Upper lobe of left lung (tissue), 6 donors: ENCODE data around the gene EVL. TPM values are rescaled to one million over a fixed set of nuclear protein-coding genes. Genes with fewer than 3 reads are reported as not detected.

Experiments
- ATAC-seq, 2 donors: fragments of 200-7000 bp; cut with Tn5 transposase; one replicate each; pipeline ENCODE4 v1.9.1; 2022; ENCODE audit warnings: mild to moderate bottlenecking in 2 of 2, moderate library complexity in 2 of 2; ENCODE audit not compliant: low FRiP score in 2 of 2
- DNase-seq, 2 donors: peaks; one replicate each; pipeline ENCODE4 v3.0.0-alpha.2; 2019 to 2020
- H3K27ac ChIP-seq, 4 donors: fragments of 200-600 bp; sonication (generic); one replicate each; pipeline ENCODE4 v1.5.1; 2016 to 2019
- H3K27me3 ChIP-seq, 4 donors: fragments of 200-600 bp; sonication (generic); one replicate each; pipeline ENCODE4 v1.5.1; 2017 to 2019
- H3K36me3 ChIP-seq, 4 donors: fragments of 200-600 bp; sonication (generic); one replicate each; pipeline ENCODE4 v1.5.1; 2016 to 2019
- H3K4me1 ChIP-seq, 4 donors: fragments of 200-600 bp; sonication (generic); one replicate each; pipeline ENCODE4 v1.5.1; 2018 to 2019
- H3K4me3 ChIP-seq, 4 donors: fragments of 200-600 bp; sonication (generic); one replicate each; pipeline ENCODE4 v1.5.1; 2017 to 2019; ENCODE audit warnings: mild to moderate bottlenecking in 2 of 4, moderate library complexity in 1 of 4
- H3K9me3 ChIP-seq, 4 donors: fragments of 200-600 bp; sonication (generic); one replicate each; pipeline ENCODE4 v1.5.1; 2018 to 2019
- EP300 ChIP-seq, 4 donors: sonication (generic); formaldehyde crosslinking; IDR thresholded peaks; one replicate each; pipeline ENCODE4 v1.5.1; 2017; ENCODE audit warnings: antibody characterized with exemption in 4 of 4, control low read depth in 2 of 4
- POLR2A ChIP-seq, 4 donors: fragments of 450-650 bp; IDR thresholded peaks; one replicate each; pipeline ENCODE4 v1.5.1; 2016 to 2017; ENCODE audit warnings: antibody characterized with exemption in 4 of 4, mild to moderate bottlenecking in 2 of 4
- POLR2AphosphoS5 ChIP-seq, 2 donors: sonication (generic); formaldehyde crosslinking; IDR thresholded peaks; one replicate each; pipeline ENCODE4 v1.5.1; 2017; ENCODE audit warnings: antibody characterized with exemption in 2 of 2
- WGBS, 2 donors: methylation state at CpG; one replicate each; pipeline ENCODE4 v1.1.5; 2017 to 2018; 5-methylcytosine and 5-hydroxymethylcytosine counted together
- total RNA-seq, 6 donors: library from RNA; depleted of rRNA in 4 of 6; stranded (reverse); fragments of >200 nt in 4 of 6; gene quantifications; one replicate each; pipeline versions ENCODE4 v1.1.0 to v1.2.1, GENCODE V29; 2016 to 2021
- TF ChIP-seq, protein P1 (sequence below), 6 experiments: fragments of 450-650 bp in 4 of 6; fragments of 200-600 bp in 2 of 6; sonication (generic) in 2 of 6; IDR thresholded peaks; one replicate each; pipeline ENCODE4 v1.5.1; 2016 to 2019; ENCODE audit warnings: antibody characterized with exemption in 6 of 6
- donor health status: DM: no; HTN: no; CAD: no; lungs with moderate emphysema.
- donor health status: DM: no; HTN: yes; CAD: no; lungs with severe emphysema.

The EVL gene
- total RNA-seq, 6 donors from 2014 or later = 69.6 to 222 (median 140) TPM

DNA sequence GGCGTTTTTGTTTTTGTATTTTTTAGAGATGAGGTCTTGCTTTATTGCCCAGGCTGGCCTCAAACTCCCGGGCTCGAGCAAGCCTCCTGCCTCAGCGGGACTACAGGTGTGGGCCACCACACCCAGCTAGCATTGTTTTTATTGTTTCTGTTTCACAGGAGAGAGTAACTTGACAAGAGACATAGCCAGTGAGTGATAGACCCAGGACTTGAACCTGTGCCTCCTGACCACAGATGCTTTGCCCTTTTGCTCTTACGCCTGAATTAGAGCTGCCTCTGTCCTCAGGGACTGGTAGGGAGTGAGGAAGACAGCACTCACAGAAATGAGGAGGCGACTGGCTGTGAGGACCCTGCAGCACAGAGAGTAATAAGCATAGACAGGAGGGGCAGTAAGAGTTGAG is 2.3 kb downstream of the EVL start:
- ATAC-seq (no peak), DNase-seq (no peak)
- Histone ChIP-seq H3K27me3 (no peaks in the 10 kb centered on the region), H3K36me3 (no peaks in the 10 kb centered on the region), H3K4me1 (peaks cover 13 to 47% (median 31%) of the 10 kb centered on the region in 4 donors), H3K4me3 (peak overlapping the region in 3 of 4 donors; percentile 16 to 24 (median 17)), H3K27ac (peak overlapping the region; percentile 48 to 78 (median 69)), H3K9me3 (no peaks in the 10 kb centered on the region)
- TF ChIP-seq POLR2AphosphoS5 (IDR thresholded peaks at IDR 0.05) = no peak
- no peak for TF ChIP-seq EP300 (IDR thresholded peaks at IDR 0.05)
- TF ChIP-seq POLR2A (IDR thresholded peaks at IDR 0.05) = no peak
- TF ChIP-seq, protein P1, sequence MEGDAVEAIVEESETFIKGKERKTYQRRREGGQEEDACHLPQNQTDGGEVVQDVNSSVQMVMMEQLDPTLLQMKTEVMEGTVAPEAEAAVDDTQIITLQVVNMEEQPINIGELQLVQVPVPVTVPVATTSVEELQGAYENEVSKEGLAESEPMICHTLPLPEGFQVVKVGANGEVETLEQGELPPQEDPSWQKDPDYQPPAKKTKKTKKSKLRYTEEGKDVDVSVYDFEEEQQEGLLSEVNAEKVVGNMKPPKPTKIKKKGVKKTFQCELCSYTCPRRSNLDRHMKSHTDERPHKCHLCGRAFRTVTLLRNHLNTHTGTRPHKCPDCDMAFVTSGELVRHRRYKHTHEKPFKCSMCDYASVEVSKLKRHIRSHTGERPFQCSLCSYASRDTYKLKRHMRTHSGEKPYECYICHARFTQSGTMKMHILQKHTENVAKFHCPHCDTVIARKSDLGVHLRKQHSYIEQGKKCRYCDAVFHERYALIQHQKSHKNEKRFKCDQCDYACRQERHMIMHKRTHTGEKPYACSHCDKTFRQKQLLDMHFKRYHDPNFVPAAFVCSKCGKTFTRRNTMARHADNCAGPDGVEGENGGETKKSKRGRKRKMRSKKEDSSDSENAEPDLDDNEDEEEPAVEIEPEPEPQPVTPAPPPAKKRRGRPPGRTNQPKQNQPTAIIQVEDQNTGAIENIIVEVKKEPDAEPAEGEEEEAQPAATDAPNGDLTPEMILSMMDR (IDR thresholded peaks at IDR 0.05) = no peak
- 81 to 89% methylated on average over 6 of the region's 6 CpGs for WGBS, 2 donors

DNA sequence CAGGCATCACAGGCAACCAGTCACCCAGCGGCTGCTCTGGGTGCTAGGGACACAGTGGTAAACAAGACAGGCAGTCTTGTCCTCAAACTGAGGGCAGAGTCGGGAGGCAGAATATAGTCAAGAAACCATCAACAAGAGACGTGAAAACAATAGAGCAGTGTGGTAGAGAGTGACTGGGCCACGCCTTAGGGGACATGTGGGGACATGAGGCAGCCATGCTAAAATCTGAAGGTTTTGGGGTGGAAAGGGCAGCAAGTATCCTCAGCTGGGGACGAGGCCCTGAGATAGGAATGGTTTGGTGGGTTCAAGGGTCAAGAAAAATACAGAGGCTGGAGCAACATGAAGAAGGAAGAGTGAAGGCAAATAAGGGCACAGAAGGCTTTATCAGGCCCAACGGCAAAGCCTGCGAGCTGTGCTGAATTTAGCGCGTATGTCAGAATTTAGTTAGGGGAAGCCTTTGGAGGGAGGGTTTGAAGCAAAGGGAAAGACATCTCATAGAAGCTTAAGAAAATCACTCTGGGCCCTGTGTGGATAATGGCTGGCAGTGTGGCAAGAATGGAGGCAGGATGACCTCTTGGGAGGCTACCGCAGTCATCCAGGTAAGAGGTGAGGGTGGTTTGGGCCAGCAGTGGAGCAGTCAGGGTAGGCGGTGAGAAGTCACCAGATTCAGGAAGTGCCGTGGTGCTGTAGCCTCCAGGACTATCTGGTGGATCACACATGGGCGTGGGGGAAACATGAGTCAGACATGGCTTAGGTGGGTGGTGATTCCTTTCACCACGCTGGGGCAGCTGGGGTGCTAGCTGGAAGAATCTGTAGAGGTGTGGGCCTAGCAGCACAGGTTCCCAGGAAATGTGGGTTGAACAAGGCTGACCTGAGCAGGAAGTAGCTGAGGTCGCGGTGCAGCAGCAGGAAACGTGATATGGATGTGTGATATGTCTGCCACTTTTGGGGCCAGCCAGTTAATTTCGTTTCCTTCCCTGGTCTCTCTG is 3.0 kb downstream of the EVL start:
- Histone ChIP-seq H3K27ac (peak overlapping the region; percentile 48 to 78 (median 69)), H3K4me3 (peak overlapping the region in 2 of 4 donors; percentile 17 to 24), H3K36me3 (no peaks in the 10 kb centered on the region), H3K27me3 (no peaks in the 10 kb centered on the region), H3K4me1 (peaks cover 19 to 54% (median 37%) of the 10 kb centered on the region in 4 donors), H3K9me3 (no peaks in the 10 kb centered on the region)
- peak in 1 of 2 donors; percentile 85 for DNase-seq
- 58 to 72% methylated on average over 18 of the region's 18 CpGs for WGBS, 2 donors
- peak; percentile 72 to 74 for ATAC-seq
- TF ChIP-seq EP300 (IDR thresholded peaks at IDR 0.05) (no peak), POLR2AphosphoS5 (IDR thresholded peaks at IDR 0.05) (peak; percentile 7 to 74), POLR2A (IDR thresholded peaks at IDR 0.05) (peak in 1 of 4 donors; percentile 29)
- TF ChIP-seq, protein P1 (IDR thresholded peaks at IDR 0.05) = no peak

DNA sequence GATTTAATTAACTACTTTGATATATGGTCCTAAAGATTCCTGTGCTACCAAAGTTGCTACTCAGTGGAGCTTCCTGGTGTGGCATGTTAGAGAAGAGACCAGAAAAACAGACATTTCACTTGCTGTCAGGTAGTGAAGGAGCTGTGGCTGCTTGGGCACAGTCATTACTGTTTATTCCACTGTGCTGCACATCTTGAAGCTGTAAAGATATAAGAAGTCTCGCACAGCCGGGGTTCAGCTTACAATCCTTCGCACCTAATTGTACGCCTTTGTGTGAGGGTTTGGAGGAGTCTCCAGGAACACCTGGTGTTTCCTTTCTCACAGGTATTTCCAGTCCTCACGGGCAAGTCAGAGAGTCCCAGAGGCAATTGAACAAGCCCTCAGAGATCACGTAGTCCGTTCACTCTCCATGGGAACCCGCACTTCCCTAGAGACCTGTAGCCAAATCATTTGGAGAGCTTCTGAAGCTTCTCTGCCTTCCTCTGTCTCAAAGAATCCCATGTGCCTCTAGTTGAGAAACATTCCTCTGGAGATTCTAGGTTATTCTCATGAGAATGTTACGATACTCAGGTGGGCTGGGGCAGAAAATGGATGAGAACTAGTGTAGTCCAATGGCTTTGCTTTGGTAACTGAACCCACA is 4.1 kb downstream of the EVL start:
- DNase-seq (no peak), ATAC-seq (no peak)
- 81% methylated on average over 9 of the region's 9 CpGs for WGBS, 2 donors
- Histone ChIP-seq H3K9me3 (no peaks in the 10 kb centered on the region), H3K36me3 (no peaks in the 10 kb centered on the region), H3K4me3 (peak overlapping the region in 2 of 4 donors; percentile 17 to 24), H3K4me1 (peaks cover 29 to 62% (median 45%) of the 10 kb centered on the region in 4 donors), H3K27ac (peak overlapping the region; percentile 48 to 78 (median 69)), H3K27me3 (no peaks in the 10 kb centered on the region)
- TF ChIP-seq POLR2AphosphoS5 (IDR thresholded peaks at IDR 0.05) (no peak), EP300 (IDR thresholded peaks at IDR 0.05) (no peak), POLR2A (IDR thresholded peaks at IDR 0.05) (no peak)
- TF ChIP-seq, protein P1 (IDR thresholded peaks at IDR 0.05) = no peak

DNA sequence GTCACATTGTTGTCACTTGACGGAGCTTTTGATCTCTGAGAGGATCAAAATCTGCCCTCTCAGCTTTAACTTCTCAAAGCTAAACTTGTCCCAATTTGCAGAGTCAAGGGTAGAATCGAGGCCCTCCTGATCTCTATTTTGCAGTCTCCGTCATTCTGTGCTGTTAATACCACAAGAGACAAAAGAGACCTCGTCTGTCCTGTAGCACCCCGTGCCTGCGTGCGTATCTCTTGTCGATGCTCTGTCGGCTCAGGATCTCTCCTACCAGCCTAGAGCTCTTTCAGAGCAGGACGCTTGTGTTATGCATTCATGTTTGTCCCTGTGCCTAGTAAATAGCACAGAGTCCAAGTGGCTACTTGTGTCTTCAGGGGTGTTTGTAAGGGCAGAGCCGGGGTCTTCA is 5.1 kb downstream of the EVL start:
- no peaks in the 10 kb centered on the region for H3K36me3 ChIP-seq
- H3K27me3 ChIP-seq = no peaks in the 10 kb centered on the region
- peaks cover 23 to 63% (median 44%) of the 10 kb centered on the region in 4 donors for H3K4me1 ChIP-seq
- no peak overlapping the region for H3K4me3 ChIP-seq
- DNase-seq = no peak
- 89 to 92% methylated on average over 11 of the region's 11 CpGs for WGBS, 2 donors
- no peaks in the 10 kb centered on the region for H3K9me3 ChIP-seq
- TF ChIP-seq POLR2AphosphoS5 (IDR thresholded peaks at IDR 0.05) = no peak
- no peak for TF ChIP-seq POLR2A (IDR thresholded peaks at IDR 0.05)
- TF ChIP-seq EP300 (IDR thresholded peaks at IDR 0.05) = no peak
- TF ChIP-seq, protein P1 (IDR thresholded peaks at IDR 0.05) = no peak
- no peak for ATAC-seq
- peak overlapping the region in 2 of 4 donors; percentile 23 to 30 for H3K27ac ChIP-seq
